ENCODE data around the gene EXD3.

Gene EXD3

GRCh38 chr9:137313326-137313936 lies 109.5 kb downstream of the EXD3 start:
- DNase-seq = no peak

GRCh38 chr9:137312852-137313325 lies 110.1 kb downstream of the EXD3 start:
- DNase-seq = no peak

GRCh38 chr9:137311986-137312851 lies 110.7 kb downstream of the EXD3 start:
- no peak for DNase-seq

- no peak for DNase-seq
Observed at GRCh38 chr9:137311171-137311985, 111.6 kb downstream of the EXD3 start.

GRCh38 chr9:137310189-137311052 lies 112.5 kb downstream of the EXD3 start:
- no peak for DNase-seq

- no peak for DNase-seq
Observed at GRCh38 chr9:137309368-137310188, 113.4 kb downstream of the EXD3 start.

GRCh38 chr9:137308057-137308619 lies 114.8 kb downstream of the EXD3 start:
- no peak for DNase-seq

- DNase-seq = no peak
Observed at GRCh38 chr9:137307255-137308056, 115.5 kb downstream of the EXD3 start.

GRCh38 chr9:137306850-137307254 lies 116.1 kb downstream of the EXD3 start:
- no peak for DNase-seq

- no peak for DNase-seq
Observed at GRCh38 chr9:137306066-137306849, 116.7 kb downstream of the EXD3 start.

- no peak for DNase-seq
Observed at GRCh38 chr9:137305798-137306065, 117.2 kb downstream of the EXD3 start.

GRCh38 chr9:137305060-137305797 lies 117.7 kb downstream of the EXD3 start:
- peak; percentile 41 for DNase-seq

GRCh38 chr9:137304383-137305059 lies 118.4 kb downstream of the EXD3 start:
- no peak for DNase-seq

GRCh38 chr9:137303893-137304382 lies 119.0 kb downstream of the EXD3 start:
- DNase-seq = no peak

- DNase-seq = no peak
Observed at GRCh38 chr9:137303151-137303892, 119.6 kb downstream of the EXD3 start.

GRCh38 chr9:137302449-137303150 lies 120.4 kb downstream of the EXD3 start:
- DNase-seq = peak; percentile 59

GRCh38 chr9:137302118-137302448 lies 120.9 kb downstream of the EXD3 start, which contains the start of gene NRARP:
TSS of gene NRARP (minus strand) at chr9:137302271. CDS start at chr9:137301928, 343 bp downstream.
- DNase-seq = peak; percentile 84

Data from stimulated activated naive CD4-positive, alpha-beta T cell treated with Interleukin-2 at 50 U/mL for 16 hours (primary cell).